ENCODE measurements around the gene GNAS.

- TF ChIP-seq POLR2A (IDR thresholded peaks at IDR 0.05) = no peak
- no peak for TF ChIP-seq POLR2AphosphoS5 (IDR thresholded peaks at IDR 0.05)
These were observed 13.3 kb downstream of the GNAS start for GRCh38 chr20:58865843-58866242.
